GM10266 (cell line): ENCODE results near the gene IRX5.

Experiments
- DNase-seq: peaks from one replicate; pipeline ENCODE4 v3.0.0; 2012; ENCODE audit errors: extremely low spot score
- CTCF ChIP-seq: IDR thresholded peaks from 2 replicates; pipeline ENCODE4 v1.5.1; 2012; ENCODE audit warnings: mild to moderate bottlenecking, low read depth; ENCODE audit not compliant: control insufficient read depth, insufficient read depth; ENCODE audit errors: missing control alignments

IRX5 gene

GRCh38 chr16:54939510-54940278, 9.0 kb downstream of the IRX5 start:
- no peak for DNase-seq
- no peak for TF ChIP-seq CTCF

GRCh38 chr16:54940279-54940604, 9.6 kb downstream of the IRX5 start:
- DNase-seq = no peak
- no peak for TF ChIP-seq CTCF

- TF ChIP-seq CTCF = no peak
These were observed 11.8 kb downstream of the IRX5 start for GRCh38 chr16:54942353-54942943.

GRCh38 chr16:54944002-54944401, 13.3 kb downstream of the IRX5 start:
- TF ChIP-seq CTCF = no peak
- DNase-seq = no peak

More at GRCh38 chr16:54942353-54942943, 11.8 kb downstream of the IRX5 start:
- DNase-seq = no peak

- no peak for TF ChIP-seq CTCF
- DNase-seq = no peak
These were observed 14.4 kb downstream of the IRX5 start for GRCh38 chr16:54945063-54945462.

- TF ChIP-seq CTCF = no peak
- no peak for DNase-seq
These were observed 16.2 kb downstream of the IRX5 start for GRCh38 chr16:54946909-54947308.

GRCh38 chr16:54947616-54948015, 17.0 kb downstream of the IRX5 start:
- no peak for TF ChIP-seq CTCF
- no peak for DNase-seq
